RWPE2 (cell line): ENCODE data around the gene ITGB6.

ENCODE experiments used
- ATAC-seq: fragments of 200-7000 bp; cut with Tn5 transposase; 3 replicates; pipeline ENCODE4 v1.9.1; 2021; ENCODE audit warnings: low read depth
- DNase-seq: peaks from one replicate; pipeline ENCODE4 v3.0.0-alpha.2; 2020; ENCODE audit warnings: low spot score
- H3K27ac ChIP-seq: fragments of 450-650 bp; 2 replicates; pipeline ENCODE4 v1.5.1; 2017; ENCODE audit warnings: mild to moderate bottlenecking; ENCODE audit not compliant: poor library complexity, severe bottlenecking
- H3K27me3 ChIP-seq: fragments of 250-450 bp; sonication (Bioruptor Pico); 2 replicates; pipeline ENCODE4 v1.5.1; 2021; ENCODE audit warnings: mild to moderate bottlenecking, moderate library complexity; ENCODE audit not compliant: insufficient read depth, poor library complexity, severe bottlenecking
- H3K36me3 ChIP-seq: fragments of 250-450 bp; sonication (Bioruptor Pico); 2 replicates; pipeline ENCODE4 v1.5.1; 2020; ENCODE audit warnings: low read depth, mild to moderate bottlenecking, moderate library complexity
- H3K4me1 ChIP-seq: fragments of 250-450 bp; sonication (Bioruptor Pico); 2 replicates; pipeline ENCODE4 v1.5.1; 2021; ENCODE audit warnings: mild to moderate bottlenecking, moderate library complexity; ENCODE audit not compliant: insufficient read depth, poor library complexity, severe bottlenecking
- H3K4me3 ChIP-seq: fragments of 250-450 bp; sonication (Bioruptor Pico); 2 replicates; pipeline ENCODE4 v1.5.1; 2021; ENCODE audit warnings: mild to moderate bottlenecking, moderate library complexity; ENCODE audit not compliant: severe bottlenecking
- H3K9me3 ChIP-seq: fragments of 250-450 bp; sonication (Bioruptor Pico); 2 replicates; pipeline ENCODE4 v1.5.1; 2021; ENCODE audit warnings: mild to moderate bottlenecking, moderate library complexity; ENCODE audit not compliant: severe bottlenecking
- TF ChIP-seq, protein P1 (sequence below): fragments of 450-650 bp; IDR thresholded peaks from one replicate; pipeline ENCODE4 v1.5.1; 2017; ENCODE audit warnings: mild to moderate bottlenecking, moderate library complexity; ENCODE audit not compliant: poor library complexity, severe bottlenecking

ITGB6 gene

DNA sequence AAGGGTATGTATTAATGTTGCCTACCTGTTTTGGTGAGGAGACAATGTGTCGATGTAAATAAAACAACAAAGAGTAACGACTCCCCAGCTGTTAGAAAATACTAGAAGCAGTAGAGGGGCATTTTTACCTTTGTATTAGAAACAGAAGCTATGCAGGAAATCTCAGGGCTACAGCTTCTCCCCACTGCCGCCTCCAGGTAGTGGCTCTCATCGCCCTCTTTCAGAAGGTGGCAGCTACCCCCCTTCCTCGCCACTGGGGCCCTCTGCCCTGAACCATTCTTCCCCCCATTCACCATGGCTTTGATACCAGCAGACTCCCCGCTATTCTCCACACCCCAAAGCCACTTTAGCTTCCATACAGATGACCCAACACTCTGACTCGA lies 144.4 kb downstream of the ITGB6 start:
- no peaks in the 10 kb centered on the region for H3K36me3 ChIP-seq
- no peaks in the 10 kb centered on the region for H3K4me1 ChIP-seq
- DNase-seq (no peak), ATAC-seq (no peak)
- TF ChIP-seq, protein P1, sequence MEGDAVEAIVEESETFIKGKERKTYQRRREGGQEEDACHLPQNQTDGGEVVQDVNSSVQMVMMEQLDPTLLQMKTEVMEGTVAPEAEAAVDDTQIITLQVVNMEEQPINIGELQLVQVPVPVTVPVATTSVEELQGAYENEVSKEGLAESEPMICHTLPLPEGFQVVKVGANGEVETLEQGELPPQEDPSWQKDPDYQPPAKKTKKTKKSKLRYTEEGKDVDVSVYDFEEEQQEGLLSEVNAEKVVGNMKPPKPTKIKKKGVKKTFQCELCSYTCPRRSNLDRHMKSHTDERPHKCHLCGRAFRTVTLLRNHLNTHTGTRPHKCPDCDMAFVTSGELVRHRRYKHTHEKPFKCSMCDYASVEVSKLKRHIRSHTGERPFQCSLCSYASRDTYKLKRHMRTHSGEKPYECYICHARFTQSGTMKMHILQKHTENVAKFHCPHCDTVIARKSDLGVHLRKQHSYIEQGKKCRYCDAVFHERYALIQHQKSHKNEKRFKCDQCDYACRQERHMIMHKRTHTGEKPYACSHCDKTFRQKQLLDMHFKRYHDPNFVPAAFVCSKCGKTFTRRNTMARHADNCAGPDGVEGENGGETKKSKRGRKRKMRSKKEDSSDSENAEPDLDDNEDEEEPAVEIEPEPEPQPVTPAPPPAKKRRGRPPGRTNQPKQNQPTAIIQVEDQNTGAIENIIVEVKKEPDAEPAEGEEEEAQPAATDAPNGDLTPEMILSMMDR, result no peak
- H3K9me3 ChIP-seq, result no peaks in the 10 kb centered on the region
- H3K27ac ChIP-seq, result no peak overlapping the region
- H3K27me3 ChIP-seq, result no peaks in the 10 kb centered on the region
- H3K4me3 ChIP-seq, result no peak overlapping the region

DNA sequence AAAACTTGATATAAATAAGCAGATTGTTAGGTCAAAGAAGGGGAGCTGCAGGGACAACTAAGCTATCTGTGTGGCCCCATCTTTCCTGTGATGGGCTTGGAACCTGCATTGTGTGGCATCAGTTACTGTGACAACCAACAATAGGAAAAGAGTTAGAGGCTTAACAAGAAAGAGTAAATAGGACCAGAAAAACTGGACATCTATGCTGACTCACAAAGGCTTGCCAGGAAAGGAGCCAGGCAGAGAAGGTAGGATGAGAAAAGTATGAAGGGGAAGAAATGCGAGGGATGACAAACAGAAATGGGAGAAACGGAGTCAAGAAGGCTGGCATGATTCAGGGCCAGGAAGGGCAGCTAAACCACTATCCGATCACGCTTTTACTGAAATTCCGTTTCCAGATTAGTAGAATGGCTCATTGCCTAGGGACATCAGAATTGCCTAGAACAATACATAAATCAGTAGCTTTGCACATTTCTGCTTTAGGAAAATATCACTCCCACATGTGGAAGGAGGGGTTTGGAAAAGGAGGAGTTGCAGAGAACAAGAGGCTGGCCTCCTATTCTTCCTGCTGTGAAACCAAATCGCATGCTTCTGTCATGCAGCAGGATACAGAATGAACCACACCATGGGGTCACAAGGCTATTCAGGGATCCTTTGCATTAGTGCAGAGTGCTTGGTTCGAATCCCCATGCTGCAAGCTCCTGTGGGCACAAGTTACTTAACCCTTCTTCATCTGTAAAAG lies 144.9 kb downstream of the ITGB6 start:
- Histone ChIP-seq H3K4me3 (no peak overlapping the region), H3K36me3 (no peaks in the 10 kb centered on the region), H3K27ac (no peak overlapping the region), H3K27me3 (no peaks in the 10 kb centered on the region), H3K4me1 (no peaks in the 10 kb centered on the region), H3K9me3 (no peaks in the 10 kb centered on the region)
- DNase-seq (no peak), ATAC-seq (no peak)
- TF ChIP-seq, protein P1, result no peak

DNA sequence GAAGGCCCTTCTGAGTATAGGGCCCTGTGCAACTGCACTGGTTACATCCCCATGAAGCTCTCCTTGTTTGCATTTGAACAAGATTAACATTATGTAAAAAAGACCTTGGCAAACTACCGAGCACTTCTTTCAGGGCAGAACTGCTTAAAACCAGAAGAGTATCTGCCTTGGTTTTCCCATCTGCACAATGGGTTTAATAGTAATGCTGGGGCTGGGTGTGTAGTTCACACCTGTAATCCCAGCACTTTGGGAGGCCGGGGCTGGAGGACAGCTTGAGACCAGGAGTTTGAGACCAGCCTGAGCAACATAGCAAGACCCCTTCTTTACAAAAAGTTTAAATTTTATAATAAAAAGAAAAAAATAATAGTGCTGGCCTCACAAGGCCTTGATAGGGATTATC lies 146.1 kb downstream of the ITGB6 start:
- no peak for DNase-seq
- Histone ChIP-seq H3K9me3 (no peaks in the 10 kb centered on the region), H3K4me3 (no peak overlapping the region), H3K27ac (no peak overlapping the region), H3K36me3 (no peaks in the 10 kb centered on the region), H3K27me3 (no peaks in the 10 kb centered on the region), H3K4me1 (no peaks in the 10 kb centered on the region)
- ATAC-seq, result no peak
- TF ChIP-seq, protein P1, result no peak

DNA sequence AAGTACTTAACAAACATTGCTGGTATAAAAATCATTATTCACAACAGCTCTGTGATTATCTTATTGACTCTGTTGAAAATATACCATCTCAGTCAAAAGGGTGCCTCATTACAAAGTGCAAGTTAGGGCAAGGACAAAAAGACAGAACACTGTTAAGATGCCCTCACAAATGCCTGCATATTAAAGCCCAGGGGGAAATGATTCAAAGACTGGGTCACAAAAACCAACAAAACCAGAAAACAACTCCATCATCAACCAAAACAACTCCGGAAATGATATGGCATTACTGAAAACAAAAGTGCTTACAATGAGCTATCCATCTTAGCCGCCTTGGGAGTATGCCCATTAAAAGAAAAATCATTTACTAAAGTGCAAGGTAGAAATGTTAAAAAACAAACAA lies 147.5 kb downstream of the ITGB6 start:
- DNase-seq (no peak), ATAC-seq (no peak)
- H3K4me1 ChIP-seq, result no peaks in the 10 kb centered on the region
- TF ChIP-seq, protein P1, result no peak
- no peaks in the 10 kb centered on the region for H3K36me3 ChIP-seq
- no peaks in the 10 kb centered on the region for H3K9me3 ChIP-seq
- no peak overlapping the region for H3K4me3 ChIP-seq
- H3K27ac ChIP-seq, result no peak overlapping the region
- H3K27me3 ChIP-seq, result no peaks in the 10 kb centered on the region

DNA sequence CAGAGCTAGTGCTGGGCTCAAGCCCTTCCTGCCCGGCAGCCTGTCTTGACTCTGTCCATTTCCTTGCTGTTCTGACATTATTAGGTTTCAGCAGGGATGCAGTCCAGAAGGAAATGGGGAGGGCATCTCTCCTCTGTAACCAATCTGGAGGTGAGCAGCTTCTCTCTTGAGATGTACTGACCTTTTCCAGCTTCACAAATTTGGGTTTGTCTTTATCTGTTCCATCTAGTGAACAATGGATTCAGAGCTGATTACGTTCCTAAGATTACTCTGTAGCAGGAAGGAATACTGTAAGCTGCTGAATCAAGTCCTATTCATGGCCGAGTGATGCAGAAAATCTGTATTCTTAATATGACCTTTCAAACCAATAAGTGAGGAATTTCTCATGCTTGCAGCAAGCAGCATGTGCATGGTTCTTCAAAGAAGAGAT lies 148.7 kb downstream of the ITGB6 start:
- H3K9me3 ChIP-seq, result no peaks in the 10 kb centered on the region
- H3K4me1 ChIP-seq, result no peaks in the 10 kb centered on the region
- ATAC-seq, result no peak
- no peaks in the 10 kb centered on the region for H3K27me3 ChIP-seq
- H3K36me3 ChIP-seq, result no peaks in the 10 kb centered on the region
- no peak overlapping the region for H3K4me3 ChIP-seq
- H3K27ac ChIP-seq, result no peak overlapping the region
- DNase-seq, result no peak
- TF ChIP-seq, protein P1, result no peak
